ENCODE measurements around the gene FXYD3.
"Not testable (repeated sequence)": the region's sequence is repeated elsewhere in the genome, so short reads cannot be mapped to it uniquely, and the experiment has no call there.

Gene FXYD3

DNA sequence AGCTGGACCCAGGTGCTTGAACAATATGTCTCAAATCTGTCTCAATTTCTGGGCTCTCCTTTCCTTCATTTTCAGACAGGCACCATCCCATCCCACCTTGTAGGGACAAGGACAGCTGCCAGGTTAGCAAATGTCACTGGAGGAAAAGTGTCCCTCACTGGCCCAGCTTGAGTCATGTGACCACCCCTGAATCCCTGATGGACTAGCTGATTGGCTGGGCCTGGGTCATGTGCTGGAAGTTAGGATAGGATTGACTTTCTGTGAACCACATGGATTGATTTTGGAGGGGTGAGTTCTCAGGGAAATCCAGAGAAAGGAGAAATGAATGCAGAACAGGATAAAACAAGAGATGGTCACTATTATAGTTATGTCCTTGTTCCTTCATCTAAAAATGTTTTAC, 28.2 kb upstream of the FXYD3 start:
- no peak for DNase-seq

DNA sequence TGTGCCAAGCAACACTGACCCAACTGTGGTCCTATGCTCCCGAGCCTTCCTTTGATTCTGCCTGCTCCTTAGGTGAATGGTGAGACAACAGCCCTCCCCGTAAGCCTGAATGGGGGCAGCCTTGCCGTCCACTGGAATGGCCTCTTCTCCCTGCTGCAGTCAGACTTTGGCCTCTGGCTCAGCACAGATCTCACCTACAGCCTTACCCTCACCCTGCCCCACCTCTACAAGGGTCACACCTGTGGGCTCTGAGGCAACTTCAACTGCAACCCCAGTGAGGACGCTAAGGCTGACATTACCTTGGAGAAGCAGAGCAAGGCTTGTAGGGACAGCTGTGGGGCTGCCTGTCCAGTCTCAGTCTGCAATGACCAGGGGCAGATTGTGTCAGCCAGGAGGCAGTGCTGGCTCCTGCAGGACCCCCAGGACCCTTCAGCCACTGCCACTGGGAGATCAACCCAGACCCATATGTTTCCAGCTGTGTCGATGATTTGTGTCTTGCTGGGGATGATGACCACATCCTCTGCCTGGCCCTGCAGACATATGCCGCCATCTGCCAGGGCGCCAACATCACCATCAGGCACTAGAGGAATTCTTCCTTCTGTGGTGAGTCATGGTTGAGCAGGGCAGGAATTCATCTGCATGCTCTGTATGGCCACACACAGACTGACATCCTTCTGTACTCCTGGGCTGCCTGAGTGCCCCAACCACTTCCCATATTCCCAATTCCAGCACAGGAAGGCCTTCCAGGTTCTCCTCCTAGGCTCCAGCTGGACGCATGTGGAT, 27.3 kb upstream of the FXYD3 start:
- no peak for DNase-seq

DNA sequence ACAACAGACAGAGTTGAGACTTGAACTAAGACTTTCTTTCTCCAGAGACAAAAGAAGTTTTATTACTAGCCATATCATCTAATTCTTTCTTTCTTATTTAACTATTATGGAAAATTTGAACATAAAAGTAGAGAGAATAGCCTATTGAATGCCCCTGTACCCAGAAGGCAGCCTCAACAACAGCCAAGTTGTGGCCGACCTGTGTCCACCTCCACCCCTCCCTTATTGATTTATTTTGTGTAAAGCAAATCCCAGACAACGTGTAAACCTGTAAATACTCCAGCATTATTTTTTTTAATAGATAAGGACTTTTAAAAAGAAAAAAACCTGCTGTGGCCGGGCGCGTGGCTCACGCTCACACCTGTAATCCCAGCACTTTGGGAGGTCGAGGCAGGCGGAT, 26.1 kb upstream of the FXYD3 start:
- no peak for DNase-seq

DNA sequence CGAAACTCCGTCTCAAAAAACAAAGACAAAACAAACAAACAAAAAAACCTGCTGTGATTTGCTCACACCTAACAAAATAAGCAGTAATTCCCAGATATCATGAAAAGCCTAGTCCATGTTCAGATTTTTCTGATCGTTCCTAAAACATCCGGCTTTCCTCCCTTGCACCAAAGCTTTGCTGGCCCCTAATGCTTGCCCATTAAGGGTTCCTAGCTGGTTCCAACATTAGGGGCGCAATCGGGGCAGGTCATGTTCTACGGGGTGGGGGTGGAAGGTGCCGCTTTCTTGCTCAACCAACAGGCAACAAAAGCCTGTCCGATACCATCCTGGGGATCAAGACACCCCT, 25.5 kb upstream of the FXYD3 start:
- no peak for DNase-seq

DNA sequence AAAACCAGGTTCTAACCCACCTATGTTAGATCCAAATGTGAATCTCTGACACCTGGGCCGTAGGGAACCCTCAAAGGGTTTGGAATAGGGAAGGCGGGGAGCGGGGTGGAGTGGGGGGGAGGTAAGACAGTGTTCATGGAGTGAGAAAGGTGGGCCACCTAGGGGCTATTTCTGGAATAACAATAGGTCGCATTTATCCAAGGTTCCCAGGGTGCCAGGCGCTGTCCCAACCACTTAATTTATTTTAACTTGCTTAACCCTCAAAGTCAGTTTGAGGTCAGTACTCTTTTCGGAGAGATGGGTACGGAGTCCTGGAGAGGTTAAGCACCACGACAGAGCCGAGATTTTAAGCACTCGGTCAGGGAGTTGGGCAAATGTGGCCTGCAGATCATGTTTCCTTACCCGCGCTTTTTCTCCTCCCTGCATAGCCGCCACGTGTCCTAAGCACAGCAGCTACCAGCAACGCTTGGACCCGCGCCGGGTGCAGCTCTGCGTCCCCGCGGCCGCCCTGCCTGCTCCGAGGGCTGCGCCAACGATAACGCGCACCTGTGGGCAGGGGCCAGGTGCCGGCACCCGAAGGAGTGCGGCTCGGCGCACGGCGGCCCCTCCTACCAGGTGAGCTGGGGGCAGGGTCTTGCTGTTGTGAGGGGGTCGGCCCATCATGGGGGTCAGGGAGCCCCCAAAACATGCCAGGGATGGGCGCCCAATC, 25.0 kb upstream of the FXYD3 start:
- no peak for DNase-seq

DNA sequence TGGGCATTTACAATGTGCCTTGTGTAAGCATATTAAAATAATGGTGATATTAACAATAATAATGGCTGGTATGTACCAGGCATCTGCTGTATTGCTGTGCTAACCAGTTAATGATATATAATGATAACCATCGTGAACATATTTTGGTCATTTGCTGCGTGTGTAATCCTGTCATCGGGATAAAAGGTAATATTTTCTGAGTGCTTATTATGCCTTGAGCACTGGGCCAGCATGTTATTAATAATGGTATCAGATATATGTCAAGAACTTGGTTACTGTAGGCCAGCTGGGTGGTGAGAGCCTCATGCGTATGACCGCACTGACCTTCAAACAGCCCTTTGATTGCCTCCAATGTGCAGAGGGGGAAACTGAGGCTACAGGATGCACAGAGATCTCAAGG, 22.2 kb upstream of the FXYD3 start:
- no peak for DNase-seq

DNA sequence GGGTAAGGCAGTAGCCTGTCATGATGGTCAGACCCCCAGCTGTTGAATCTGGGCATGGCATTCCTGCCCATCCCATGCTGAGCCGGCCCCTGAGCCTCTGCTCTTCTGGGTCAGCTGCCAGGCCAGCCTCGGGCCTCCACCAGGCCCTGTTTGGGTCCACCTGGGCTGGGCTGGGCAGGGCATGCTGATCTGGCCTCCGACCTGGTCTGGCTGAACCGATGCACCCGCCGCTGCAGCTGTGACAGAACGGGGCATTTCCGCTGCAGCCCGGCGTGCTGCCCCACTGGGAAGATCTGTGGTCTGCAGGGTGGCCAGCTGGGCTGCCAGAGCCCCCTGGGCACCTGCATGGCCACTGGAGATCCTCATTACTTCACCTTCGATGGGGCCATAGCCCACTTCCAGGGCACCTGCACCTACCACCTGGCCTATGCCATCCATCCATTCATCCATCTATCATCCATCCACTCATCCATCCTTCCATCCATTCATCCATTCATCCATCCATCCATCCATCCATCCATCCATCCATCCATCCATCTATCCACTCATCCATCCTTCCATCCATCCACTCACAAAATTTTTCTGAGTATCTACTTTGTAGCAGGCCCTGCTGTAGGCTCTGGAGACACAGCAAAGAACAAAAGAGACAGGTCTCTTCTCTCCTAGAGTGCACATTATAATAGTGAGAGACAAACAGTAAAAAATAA, 21.5 kb upstream of the FXYD3 start:
- no peak for DNase-seq

DNA sequence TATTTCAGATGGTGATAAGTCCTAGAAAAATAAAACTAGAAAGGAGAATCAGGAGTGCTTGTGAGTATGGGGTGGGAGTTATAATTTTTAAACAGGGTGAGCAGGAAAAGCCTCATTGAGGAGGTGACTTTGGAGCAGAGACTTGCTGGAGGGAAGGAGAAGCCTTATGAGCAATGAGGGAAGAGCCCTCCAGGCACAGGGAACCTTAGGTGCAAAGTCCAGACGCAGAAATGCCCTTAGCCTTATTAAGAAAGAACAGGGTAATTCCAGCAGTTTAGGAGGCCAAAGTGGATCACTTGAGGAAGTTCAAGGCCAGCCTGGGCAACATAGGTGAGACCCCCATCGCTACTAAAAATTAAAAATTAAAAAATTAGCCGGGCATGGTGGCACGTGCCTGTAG, 21.0 kb upstream of the FXYD3 start:
- DNase-seq: no peak

DNA sequence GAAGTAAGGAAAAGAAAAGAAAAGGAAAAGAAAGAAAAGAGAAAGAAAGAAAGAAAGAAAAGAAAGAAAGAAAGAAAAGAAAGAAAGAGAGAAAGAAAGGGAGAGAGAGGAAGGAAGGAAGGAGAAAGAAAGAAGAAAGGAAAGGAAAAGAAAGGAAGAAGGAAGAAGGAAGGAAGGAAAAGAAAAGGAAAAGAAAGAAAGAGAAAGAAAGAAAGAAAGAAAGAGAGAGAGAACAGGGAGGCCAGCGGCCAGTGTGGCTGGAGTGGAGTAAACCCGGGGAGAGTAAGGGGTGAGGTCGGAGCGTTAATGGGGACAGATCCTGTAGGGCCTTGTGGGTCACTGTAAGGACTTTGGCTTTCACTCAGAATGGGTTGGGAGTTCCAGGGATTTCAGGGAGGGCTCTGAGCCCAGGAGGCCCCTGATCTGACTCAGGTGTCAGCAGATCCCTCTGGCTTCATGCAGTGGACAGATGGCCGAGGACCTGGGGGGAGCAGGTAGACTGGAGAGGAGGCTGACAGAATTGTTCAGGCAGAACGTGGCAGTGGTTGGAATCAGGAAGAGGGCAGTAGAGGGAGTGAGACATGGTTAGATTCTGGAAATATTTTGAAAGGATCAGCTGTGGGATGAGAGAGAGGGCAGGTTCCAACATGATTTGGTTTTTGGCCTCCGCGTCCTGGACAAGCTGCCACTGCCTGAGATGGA, 19.8 kb upstream of the FXYD3 start:
- no peak for DNase-seq

DNA sequence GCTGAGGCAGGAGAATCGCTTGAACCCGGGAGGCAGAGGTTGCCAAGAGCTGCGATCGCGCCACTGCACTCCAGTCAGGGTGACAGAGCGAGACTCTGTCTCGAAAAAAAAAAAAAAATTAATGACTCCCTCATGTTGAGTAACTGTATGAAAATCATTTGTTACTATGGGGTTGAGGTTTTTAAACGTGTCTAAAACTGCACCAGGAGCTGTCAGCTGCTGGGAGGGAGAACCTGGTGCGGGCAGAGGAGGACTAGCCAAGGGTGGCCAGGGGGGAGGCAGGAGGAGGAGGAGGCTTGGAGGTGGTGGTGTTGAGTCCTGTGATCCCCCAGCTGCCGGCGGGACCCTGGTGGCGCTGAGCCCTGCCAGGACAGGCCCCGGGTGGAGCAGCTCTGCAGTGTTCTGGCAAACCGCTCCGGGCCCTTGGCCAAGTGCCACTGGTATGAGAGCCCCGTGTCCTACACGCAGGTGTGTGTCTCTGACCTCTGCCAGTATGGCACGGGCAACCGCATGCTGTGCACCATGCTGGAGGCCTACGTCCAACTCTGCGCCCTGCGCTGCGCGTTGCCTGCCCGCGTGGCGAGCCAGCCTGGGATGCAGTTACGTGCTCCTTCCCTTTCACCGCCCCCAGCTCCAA, 17.1 kb upstream of the FXYD3 start:
- DNase-seq: no peak

DNA sequence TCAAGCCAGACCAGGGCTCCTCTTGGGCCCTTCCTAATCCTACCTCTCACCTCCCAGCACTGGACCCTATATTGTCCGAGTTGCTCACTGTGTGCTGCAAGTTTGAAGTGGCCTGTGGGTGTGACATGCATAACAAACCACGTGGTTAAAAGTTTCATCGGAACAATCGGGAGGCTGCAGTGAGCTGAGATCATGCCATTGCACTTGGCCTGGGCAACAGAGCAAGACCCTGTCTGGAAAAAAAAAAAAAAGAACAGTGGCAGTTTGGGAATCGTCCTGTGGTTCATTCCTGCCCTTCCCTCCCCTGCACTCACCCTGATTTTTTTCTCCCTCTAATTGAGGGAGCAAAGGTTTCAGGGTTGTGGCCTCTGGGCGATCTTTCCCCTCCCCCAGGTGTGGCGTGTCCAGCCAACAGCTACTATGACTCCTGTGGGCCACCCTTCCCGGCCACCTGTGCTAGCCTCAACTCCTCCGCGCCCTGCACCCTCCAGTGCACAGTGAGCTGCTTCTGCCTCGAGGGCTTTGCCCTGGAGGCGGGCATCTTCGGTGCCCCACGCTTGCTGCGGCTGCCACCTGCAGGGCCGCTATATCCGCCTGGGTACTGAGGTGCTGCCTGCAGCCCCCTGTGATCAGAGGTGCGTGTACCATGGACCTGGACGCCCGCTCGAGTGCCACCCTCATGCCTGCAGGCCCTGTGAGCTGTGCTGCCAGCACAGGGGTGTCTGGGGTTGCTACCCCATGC, 16.3 kb upstream of the FXYD3 start:
- DNase-seq: no peak

DNA sequence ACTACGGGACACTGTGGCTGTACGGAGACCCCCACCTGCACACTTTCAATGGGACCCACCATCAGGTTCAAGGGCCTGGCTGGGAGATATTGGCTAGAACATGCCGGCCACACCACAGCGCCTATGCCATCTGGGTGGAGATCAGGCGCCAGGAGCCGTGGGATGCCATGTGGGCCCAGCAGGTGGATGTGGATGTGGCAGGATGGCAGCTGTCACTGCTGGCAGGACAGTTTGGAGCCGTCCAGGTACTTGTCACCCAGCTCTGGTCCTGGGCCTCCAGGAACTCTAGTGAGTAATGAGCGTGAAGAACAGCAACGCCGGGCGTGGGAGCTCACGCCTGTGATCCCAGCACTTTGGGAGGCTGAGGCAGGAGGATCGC, 15.7 kb upstream of the FXYD3 start:
- no peak for DNase-seq

DNA sequence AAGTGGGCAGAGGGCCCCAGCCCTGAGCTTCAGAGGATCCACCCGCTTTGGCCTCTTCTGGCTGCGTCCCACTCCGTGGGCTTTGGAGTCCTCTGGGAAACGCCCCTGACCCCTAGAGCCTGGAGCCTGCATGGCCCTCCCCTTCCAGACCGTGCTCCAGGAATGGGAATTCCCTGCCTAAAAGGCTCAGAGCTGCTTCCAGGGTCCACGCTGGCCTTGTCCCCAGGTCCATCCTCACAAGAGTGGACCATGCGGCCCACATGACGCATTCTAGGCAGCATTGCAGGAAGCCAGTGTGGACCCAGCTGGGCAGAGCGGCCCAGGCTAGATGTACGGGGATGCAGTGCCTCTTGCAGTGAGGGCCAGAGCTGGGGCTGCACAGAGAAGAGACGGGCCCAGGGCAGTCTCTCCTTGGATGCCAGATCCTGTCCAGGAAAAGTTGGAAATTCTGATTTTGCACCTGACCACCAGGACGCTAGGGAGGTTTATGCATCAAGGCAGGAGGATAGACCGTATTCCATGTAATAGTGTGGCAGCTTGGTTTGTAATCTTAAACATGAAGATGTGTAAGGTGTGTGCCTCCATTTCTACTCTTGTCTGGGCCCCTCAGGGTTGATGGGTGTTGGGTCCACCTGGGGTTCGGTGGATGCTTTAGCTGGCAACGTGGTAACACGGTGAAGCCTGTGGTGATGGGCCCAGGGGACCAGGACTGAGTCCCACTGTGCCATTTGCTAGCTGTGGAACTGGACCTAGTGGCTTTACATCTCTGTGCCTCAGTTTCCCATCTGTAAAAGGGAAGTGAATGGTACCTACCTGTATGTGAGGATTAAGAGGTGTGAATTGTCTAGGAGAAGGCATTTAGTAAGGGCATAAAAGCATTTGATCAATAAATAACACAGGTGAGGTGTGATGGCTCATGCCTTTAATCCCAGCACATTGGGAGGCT, 14.8 kb upstream of the FXYD3 start:
- DNase-seq: no peak

DNA sequence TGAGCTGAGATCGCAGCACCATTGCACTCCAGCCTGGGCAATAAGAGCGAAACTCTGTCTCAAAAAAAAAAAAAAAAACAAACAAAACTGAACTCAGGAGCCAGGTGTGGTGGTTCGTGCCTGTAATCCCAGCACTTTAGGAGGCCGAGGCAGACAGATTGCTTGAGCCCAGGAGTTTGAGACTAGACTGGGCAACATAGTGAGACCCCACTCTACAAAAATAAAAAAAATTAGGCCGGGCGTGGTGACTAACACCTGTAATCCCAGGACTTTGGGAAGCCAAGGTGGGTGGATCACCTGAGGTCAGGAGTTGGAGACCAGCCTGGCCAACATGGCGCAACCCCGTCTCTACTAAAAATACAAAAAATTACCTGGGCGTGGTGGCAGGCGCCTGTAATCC, 13.7 kb upstream of the FXYD3 start:
- not testable (repeated sequence) for DNase-seq

DNA sequence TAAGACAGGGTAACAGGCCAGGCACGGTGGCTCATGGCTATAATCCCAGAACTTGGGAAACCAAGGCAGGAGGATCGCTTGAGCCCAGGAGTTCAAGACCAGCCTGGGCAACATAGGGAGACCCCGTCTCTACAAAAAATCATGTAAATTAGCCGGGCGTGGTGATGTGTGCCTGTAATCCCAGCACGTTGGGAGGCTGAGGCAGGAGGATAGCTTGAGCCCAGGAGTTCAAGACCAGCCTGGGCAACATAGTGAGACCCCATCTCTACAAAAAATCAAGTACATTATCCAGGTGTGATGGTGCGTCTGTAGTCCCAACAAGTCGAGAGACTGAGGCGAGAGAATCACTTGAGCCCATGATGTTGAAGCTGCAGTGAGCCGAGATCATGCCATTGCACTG, 12.0 kb upstream of the FXYD3 start:
- DNase-seq: not testable (repeated sequence)

DNA sequence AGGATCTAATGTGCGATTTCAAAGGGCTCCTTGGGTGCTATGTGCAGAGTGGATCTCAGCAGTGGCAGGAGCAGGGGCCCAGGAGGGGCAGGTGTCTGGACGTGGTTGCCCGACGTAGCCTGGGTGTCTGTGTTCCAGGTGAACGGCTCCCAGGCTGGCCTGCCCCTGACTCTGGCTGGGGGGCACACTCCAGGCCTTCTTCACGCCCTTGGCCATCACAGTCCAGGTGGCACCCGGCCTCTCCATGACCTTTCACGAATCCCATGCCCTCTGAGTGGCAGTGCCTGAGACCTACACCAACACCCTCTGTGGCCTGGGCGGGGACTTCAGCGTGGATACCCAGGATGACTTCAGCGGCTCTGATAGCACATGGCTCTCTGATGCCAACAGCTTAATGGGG, 11.3 kb upstream of the FXYD3 start:
- DNase-seq: no peak

DNA sequence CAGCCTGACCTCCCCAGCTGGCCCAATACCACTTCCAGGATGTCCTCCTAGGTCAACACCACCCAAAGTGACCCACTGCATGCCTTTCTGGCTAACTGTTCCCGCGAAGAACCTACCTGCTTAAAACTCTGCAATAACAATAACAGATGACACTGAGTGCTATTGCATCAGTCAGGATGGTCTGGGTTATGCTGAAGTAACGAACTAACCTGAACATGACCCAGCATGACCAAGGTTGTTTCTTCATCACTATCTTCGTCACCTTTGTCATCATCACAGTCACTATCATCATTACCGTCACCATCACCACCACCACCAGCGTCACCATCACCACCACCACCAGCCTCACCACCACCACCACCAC, 10.6 kb upstream of the FXYD3 start:
- no peak for DNase-seq

DNA sequence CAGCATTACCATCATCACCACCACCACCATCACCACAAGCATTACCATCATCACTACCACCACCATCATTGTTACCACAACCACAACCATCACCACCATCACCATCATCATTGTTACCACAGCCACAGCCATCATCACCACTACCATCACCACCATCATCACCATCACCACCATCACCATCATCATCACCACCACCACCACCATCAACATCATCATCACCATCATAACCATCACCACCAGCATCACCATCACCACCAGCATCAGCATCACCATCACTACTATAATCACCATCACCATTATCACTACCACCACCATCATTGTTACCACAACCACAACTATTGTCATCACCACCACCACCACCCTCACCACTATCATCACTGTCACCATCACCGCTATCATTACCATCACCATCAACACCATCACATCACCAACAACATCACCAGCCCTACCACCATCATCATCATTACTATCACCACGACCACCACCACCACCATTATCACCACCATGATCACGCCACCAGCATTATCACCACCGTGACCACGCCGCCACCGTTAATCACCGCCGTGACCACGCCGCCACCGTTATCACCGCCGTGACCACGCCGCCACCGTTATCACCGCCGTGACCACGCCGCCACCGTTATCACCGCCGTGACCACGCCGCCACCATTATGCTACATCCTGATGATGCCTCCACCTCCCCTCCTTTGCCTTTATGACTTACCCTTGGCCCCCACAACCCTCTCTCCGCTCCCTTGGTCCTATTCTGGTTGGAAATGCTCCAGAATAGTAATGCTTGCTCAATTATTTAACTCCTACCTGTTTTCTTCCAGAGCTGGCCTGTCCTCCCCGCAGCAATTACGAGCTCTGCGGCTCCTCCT, 10.0 kb upstream of the FXYD3 start:
- DNase-seq: no peak

DNA sequence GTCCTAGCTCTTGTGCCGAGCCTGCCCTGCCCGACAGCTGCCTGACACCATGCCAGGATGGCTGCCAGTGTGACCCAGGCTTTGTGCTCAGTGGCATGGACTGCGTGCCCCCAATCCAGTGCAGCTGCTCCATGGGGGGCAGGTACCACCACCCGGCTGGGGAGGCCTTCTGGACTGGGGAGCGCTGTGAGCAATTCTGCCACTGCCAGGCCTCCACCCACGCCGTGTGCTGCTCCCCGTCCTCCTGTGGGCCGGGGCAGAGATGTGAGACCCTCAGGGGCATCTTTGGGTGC, 9.4 kb upstream of the FXYD3 start:
- DNase-seq: no peak

DNA sequence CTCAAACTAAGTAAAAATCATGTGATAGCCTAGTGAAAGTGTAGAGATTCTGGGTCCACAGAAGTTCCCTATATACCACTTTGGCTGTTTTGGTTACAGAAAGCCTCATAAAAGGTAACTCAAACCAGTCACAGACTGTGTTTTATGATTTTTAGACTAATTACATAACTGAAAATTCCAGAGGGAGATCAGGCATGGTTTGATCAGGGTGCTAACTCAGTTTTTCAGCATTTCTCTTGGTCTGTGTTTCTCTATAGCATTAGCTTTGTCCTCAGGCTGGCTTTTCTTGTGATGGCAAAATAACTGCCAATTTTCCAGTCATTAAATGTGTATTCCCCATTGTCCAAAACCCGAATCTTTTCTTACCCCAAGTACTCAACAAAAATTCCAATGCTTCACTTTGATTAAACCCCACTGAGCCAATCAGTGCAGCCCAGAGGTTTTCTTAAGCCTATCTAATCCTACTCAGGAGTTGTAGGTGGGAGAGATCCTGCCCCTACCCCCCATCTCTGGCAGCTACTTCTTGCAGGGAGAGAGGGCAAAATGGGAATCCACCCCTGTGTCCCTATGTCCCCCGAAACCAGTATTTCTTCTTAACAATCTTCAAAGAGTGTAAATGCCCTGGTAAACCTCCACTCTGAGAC, 8.6 kb upstream of the FXYD3 start:
- DNase-seq: no peak

Data from NCI-H510A treated with DMSO at 0.1 percent for 48 hours (cell line).